ENCODE results near the gene ARHGAP6. TPM values are rescaled to one million over a fixed set of nuclear protein-coding genes. Genes with fewer than 3 reads are reported as not detected.

The ARHGAP6 gene
- total RNA-seq, 3 donors from 2014 or later, result 10.1 to 32.6 (median 14.7) TPM

- intact Hi-C loops (cut with DNase I; ENCODE audit: low total_unique reads), result no loop called here
- no peak for DNase-seq (ENCODE audit: low spot score in 2 of 2)
Measured at GRCh38 chrX:11551151-11551550, 114.6 kb downstream of the ARHGAP6 start.

DNA sequence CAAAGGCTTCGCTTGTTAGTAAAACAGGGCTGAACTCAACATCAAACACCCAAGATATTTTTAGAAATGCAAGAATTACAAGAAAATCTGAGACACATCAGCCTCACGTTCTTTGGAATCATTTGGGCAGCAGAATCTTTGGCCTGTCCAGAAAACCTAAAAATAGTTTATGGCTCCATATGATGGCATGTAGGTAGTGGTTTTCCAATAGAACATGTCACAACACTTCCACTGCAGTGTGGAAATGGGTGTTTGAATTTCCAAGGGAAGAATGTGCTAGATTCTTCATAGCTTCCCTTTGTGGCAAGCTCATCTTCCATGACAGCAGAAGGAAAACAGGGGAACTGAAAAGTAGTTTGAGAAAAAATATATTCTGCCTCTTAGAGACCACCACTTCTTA lies 118.8 kb downstream of the ARHGAP6 start:
- Histone ChIP-seq H3K36me3 (no peaks in the 10 kb centered on the region), H3K27me3 (peaks cover 0 to 14% of the 10 kb centered on the region in 2 donors), H3K27ac (no peak overlapping the region), H3K4me3 (no peak overlapping the region), H3K4me1 (no peaks in the 10 kb centered on the region), H3K9me3 (peaks cover 0 to 16% of the 10 kb centered on the region in 2 donors)
- TF ChIP-seq POLR2A (IDR thresholded peaks at IDR 0.05), result no peak
- no peak for TF ChIP-seq POLR2AphosphoS5 (IDR thresholded peaks at IDR 0.05)
- TF ChIP-seq, protein P1, sequence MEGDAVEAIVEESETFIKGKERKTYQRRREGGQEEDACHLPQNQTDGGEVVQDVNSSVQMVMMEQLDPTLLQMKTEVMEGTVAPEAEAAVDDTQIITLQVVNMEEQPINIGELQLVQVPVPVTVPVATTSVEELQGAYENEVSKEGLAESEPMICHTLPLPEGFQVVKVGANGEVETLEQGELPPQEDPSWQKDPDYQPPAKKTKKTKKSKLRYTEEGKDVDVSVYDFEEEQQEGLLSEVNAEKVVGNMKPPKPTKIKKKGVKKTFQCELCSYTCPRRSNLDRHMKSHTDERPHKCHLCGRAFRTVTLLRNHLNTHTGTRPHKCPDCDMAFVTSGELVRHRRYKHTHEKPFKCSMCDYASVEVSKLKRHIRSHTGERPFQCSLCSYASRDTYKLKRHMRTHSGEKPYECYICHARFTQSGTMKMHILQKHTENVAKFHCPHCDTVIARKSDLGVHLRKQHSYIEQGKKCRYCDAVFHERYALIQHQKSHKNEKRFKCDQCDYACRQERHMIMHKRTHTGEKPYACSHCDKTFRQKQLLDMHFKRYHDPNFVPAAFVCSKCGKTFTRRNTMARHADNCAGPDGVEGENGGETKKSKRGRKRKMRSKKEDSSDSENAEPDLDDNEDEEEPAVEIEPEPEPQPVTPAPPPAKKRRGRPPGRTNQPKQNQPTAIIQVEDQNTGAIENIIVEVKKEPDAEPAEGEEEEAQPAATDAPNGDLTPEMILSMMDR (IDR thresholded peaks at IDR 0.05), result no peak
- intact Hi-C loops (cut with DNase I; ENCODE audit: low total_unique reads), result no loop called here
- no peak for DNase-seq (ENCODE audit: low spot score in 2 of 2)

More at GRCh38 chrX:11551151-11551550, 114.6 kb downstream of the ARHGAP6 start:
- peaks cover 0 to 16% of the 10 kb centered on the region in 2 donors for H3K9me3 ChIP-seq
- H3K4me1 ChIP-seq, result no peaks in the 10 kb centered on the region
- TF ChIP-seq, protein P1 (IDR thresholded peaks at IDR 0.05), result no peak
- TF ChIP-seq POLR2AphosphoS5 (IDR thresholded peaks at IDR 0.05) (no peak), POLR2A (IDR thresholded peaks at IDR 0.05) (no peak)
- no peak overlapping the region for H3K4me3 ChIP-seq
- no peaks in the 10 kb centered on the region for H3K36me3 ChIP-seq
- H3K27ac ChIP-seq, result no peak overlapping the region
- peaks cover 0 to 17% of the 10 kb centered on the region in 2 donors for H3K27me3 ChIP-seq

- Histone ChIP-seq H3K27ac (no peak overlapping the region), H3K9me3 (peaks cover 0 to 14% of the 10 kb centered on the region in 2 donors), H3K27me3 (peaks cover 0 to 24% of the 10 kb centered on the region in 2 donors), H3K4me3 (no peak overlapping the region), H3K4me1 (no peaks in the 10 kb centered on the region), H3K36me3 (no peaks in the 10 kb centered on the region)
- TF ChIP-seq POLR2A (IDR thresholded peaks at IDR 0.05) (no peak), POLR2AphosphoS5 (IDR thresholded peaks at IDR 0.05) (no peak)
- TF ChIP-seq, protein P1 (IDR thresholded peaks at IDR 0.05), result no peak
- intact Hi-C loops (cut with DNase I; ENCODE audit: low total_unique reads), result no loop called here
- DNase-seq (ENCODE audit: low spot score in 2 of 2), result no peak
Measured at GRCh38 chrX:11543249-11543648, 122.5 kb downstream of the ARHGAP6 start.

DNA sequence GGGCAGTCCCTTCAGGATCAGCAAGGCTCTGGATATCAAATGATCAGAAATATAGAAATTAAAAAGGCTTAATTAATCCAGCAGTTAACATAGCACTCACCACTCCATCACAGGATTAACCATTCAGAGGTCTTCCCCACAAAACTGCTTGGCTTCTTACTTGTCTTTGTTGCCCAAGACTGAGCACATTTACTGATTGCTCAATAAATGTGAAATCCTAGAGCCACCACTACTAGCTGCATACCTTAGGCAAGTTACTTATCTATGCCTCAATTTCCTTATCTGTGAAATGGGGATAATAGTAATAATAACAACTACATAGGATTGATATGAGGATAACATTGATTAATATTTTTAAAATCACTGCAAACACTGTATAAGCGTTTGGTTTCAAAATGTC lies 124.2 kb downstream of the ARHGAP6 start:
- intact Hi-C loops (cut with DNase I; ENCODE audit: low total_unique reads), result no loop called here
- Histone ChIP-seq H3K4me1 (no peaks in the 10 kb centered on the region), H3K27ac (no peak overlapping the region), H3K9me3 (no peaks in the 10 kb centered on the region), H3K4me3 (no peak overlapping the region), H3K27me3 (peaks cover 0 to 30% of the 10 kb centered on the region in 2 donors), H3K36me3 (no peaks in the 10 kb centered on the region)
- TF ChIP-seq, protein P1 (IDR thresholded peaks at IDR 0.05), result no peak
- DNase-seq (ENCODE audit: low spot score in 2 of 2), result no peak

GRCh38 chrX:11540532-11541377 lies 125.0 kb downstream of the ARHGAP6 start:
- no peaks in the 10 kb centered on the region for H3K9me3 ChIP-seq

More at GRCh38 chrX:11540532-11541377, 125.0 kb downstream of the ARHGAP6 start:
- Histone ChIP-seq H3K27ac (no peak overlapping the region), H3K4me3 (no peak overlapping the region), H3K36me3 (no peaks in the 10 kb centered on the region), H3K27me3 (peaks cover 0 to 35% of the 10 kb centered on the region in 2 donors), H3K4me1 (no peaks in the 10 kb centered on the region)
- intact Hi-C loops (cut with DNase I; ENCODE audit: low total_unique reads), result no loop called here
- TF ChIP-seq, protein P1 (IDR thresholded peaks at IDR 0.05), result no peak
- TF ChIP-seq POLR2AphosphoS5 (IDR thresholded peaks at IDR 0.05) (no peak), POLR2A (IDR thresholded peaks at IDR 0.05) (no peak)
- DNase-seq (ENCODE audit: low spot score in 2 of 2), result no peak
